ENCODE data around the gene TBX10. TPM values are rescaled to one million over a fixed set of nuclear protein-coding genes. Genes with fewer than 3 reads are reported as not detected.
A peak's percentile ranks its signal among the peaks of the same experiment; 100 is the strongest.

Gene TBX10
- total RNA-seq, 1 experiment from 2014 or later: not detected

DNA sequence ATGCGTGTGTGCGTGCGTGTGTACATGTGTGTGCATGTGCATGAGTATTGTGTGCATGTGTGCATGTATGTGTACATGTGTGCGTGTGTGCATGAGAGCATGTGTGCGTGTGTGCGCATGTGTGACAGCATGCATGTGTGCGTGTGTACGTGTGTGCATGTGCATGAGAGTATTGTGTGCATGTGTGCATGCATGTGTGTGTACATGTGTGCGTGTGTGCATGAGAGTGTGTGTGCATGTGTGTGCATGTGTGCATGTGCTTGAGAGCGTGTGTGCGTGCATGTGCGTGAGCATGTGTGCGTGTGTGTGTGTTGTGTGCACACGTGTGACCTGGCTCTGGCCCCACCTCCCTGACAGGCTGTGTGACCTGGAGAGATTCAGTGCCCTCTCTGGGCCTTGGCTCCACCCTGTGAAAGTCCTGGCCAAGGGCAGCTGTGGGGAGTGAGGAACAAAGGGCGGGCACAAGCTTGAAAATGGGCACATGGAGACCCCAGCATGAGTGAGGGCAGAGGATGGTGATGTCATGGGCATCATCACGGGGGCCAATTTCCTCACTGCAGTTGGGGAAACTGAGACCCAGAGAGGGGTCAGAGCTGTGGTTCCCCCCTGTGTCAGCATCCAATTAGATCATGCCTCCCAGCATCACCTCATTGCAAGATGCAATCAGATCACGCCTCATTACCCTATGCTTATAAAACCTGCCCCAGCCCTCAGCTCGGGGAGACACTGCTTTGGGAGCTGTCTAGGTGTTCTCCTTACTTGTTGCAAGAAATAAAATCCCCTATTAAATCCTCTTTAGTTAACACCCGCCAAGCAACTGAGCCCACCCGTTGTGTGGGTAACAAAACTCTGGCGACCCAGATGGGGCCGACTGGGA, 10.3 kb upstream of the TBX10 start:
- CTCF ChIA-PET: interaction anchor here (0.6 to 1.5 kb wide), 2 partner anchors 10 to 24 kb away, joined by 3 to 9 read pairs; no protein-coding TSS in a partner anchor
- DNase-seq (ENCODE audit: low read depth, low spot score): no peak
- peaks cover 4% of the 10 kb centered on the region; the same call in 1 of the 2 replicates for H3K4me1 ChIP-seq (ENCODE audit: control insufficient read depth, insufficient read depth, low read length)
- POLR2A ChIA-PET: interaction anchor here (0.6 kb wide), 1 partner anchor 471 kb away, joined by 7 read pairs; no protein-coding TSS in a partner anchor
- no TSS peak for BruUV-seq (replicated peaks)
- intact Hi-C loops (cut with micrococcal nuclease; ENCODE audit: unreplicated experiment): loop anchor here (10.0 kb wide), 1 partner anchor 55 kb away; no protein-coding TSS in a partner anchor
- no peaks in the 10 kb centered on the region for H3K9me3 ChIP-seq (ENCODE audit: control insufficient read depth, insufficient read depth, low read depth, low read length)
- peak overlapping the region; percentile 54 to 86 for H3K4me3 ChIP-seq (ENCODE audit: low read depth in 2 of 2, low read length in 2 of 2)
- ATAC-seq: peak; percentile 31
- in situ Hi-C loops (cut with HindIII; ENCODE audit: low pct_unique_long_range_greater_than_20kb, low sequenced_read_pairs): no loop called here
- H3K27me3 ChIP-seq (ENCODE audit: control insufficient read depth, insufficient read depth, low read length): 0 out of 2 replicates have a peak, but pooled peaks cover 2% of the 10 kb centered on the region
- peak overlapping the region; percentile 71 for H3K27ac ChIP-seq (ENCODE audit: low read length)
- H3K36me3 ChIP-seq (ENCODE audit: control insufficient read depth, insufficient read depth, low read length): no peaks in the 10 kb centered on the region
- TF ChIP-seq, protein P1, sequence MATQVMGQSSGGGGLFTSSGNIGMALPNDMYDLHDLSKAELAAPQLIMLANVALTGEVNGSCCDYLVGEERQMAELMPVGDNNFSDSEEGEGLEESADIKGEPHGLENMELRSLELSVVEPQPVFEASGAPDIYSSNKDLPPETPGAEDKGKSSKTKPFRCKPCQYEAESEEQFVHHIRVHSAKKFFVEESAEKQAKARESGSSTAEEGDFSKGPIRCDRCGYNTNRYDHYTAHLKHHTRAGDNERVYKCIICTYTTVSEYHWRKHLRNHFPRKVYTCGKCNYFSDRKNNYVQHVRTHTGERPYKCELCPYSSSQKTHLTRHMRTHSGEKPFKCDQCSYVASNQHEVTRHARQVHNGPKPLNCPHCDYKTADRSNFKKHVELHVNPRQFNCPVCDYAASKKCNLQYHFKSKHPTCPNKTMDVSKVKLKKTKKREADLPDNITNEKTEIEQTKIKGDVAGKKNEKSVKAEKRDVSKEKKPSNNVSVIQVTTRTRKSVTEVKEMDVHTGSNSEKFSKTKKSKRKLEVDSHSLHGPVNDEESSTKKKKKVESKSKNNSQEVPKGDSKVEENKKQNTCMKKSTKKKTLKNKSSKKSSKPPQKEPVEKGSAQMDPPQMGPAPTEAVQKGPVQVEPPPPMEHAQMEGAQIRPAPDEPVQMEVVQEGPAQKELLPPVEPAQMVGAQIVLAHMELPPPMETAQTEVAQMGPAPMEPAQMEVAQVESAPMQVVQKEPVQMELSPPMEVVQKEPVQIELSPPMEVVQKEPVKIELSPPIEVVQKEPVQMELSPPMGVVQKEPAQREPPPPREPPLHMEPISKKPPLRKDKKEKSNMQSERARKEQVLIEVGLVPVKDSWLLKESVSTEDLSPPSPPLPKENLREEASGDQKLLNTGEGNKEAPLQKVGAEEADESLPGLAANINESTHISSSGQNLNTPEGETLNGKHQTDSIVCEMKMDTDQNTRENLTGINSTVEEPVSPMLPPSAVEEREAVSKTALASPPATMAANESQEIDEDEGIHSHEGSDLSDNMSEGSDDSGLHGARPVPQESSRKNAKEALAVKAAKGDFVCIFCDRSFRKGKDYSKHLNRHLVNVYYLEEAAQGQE (IDR thresholded peaks at IDR 0.05; ENCODE audit: insufficient read depth in 1 of 2, low read depth in 2 of 2, low read length in 1 of 2): peak in 1 of 2 experiments; percentile 60; a peak in 1 of 4 replicates
- TF ChIP-seq TCF7L2 (IDR thresholded peaks at IDR 0.05; ENCODE audit: low read depth, low read length) (no peak), SIN3A (IDR thresholded peaks at IDR 0.05; ENCODE audit: borderline replicate concordance, insufficient read depth, low read depth, low read length) (no peak), POLR2AphosphoS5 (IDR thresholded peaks at IDR 0.05; ENCODE audit: low read depth, low read length) (0 out of 2 replicates have a peak, but pooled peaks have one; percentile 45)
- TF ChIP-seq, protein P2, sequence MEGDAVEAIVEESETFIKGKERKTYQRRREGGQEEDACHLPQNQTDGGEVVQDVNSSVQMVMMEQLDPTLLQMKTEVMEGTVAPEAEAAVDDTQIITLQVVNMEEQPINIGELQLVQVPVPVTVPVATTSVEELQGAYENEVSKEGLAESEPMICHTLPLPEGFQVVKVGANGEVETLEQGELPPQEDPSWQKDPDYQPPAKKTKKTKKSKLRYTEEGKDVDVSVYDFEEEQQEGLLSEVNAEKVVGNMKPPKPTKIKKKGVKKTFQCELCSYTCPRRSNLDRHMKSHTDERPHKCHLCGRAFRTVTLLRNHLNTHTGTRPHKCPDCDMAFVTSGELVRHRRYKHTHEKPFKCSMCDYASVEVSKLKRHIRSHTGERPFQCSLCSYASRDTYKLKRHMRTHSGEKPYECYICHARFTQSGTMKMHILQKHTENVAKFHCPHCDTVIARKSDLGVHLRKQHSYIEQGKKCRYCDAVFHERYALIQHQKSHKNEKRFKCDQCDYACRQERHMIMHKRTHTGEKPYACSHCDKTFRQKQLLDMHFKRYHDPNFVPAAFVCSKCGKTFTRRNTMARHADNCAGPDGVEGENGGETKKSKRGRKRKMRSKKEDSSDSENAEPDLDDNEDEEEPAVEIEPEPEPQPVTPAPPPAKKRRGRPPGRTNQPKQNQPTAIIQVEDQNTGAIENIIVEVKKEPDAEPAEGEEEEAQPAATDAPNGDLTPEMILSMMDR (IDR thresholded peaks at IDR 0.05): no peak

- Histone ChIP-seq H3K27ac (ENCODE audit: low read length) (no peak overlapping the region), H3K4me1 (ENCODE audit: control insufficient read depth, insufficient read depth, low read length) (peaks cover 4% of the 10 kb centered on the region; the same call in 1 of the 2 replicates), H3K9me3 (ENCODE audit: control insufficient read depth, insufficient read depth, low read depth, low read length) (no peaks in the 10 kb centered on the region), H3K4me3 (ENCODE audit: low read depth in 2 of 2, low read length in 2 of 2) (no peak overlapping the region), H3K27me3 (ENCODE audit: control insufficient read depth, insufficient read depth, low read length) (0 out of 2 replicates have a peak, but pooled peaks cover 2% of the 10 kb centered on the region), H3K36me3 (ENCODE audit: control insufficient read depth, insufficient read depth, low read length) (no peaks in the 10 kb centered on the region)
- ATAC-seq: 0 out of 2 replicates have a peak, but pooled peaks have one; percentile 4
- ChIA-PET POLR2A (no interaction called here), CTCF (interaction anchor here (0.6 to 1.0 kb wide), 2 partner anchors 10 to 39 kb away, joined by 3 to 5 read pairs; no protein-coding TSS in a partner anchor)
- in situ Hi-C loops (cut with HindIII; ENCODE audit: low pct_unique_long_range_greater_than_20kb, low sequenced_read_pairs): no loop called here
- BruUV-seq (replicated peaks): no TSS peak
- no peak for DNase-seq (ENCODE audit: low read depth, low spot score)
- intact Hi-C loops (cut with micrococcal nuclease; ENCODE audit: unreplicated experiment): loop anchor here (10.0 kb wide), 1 partner anchor 56 kb away; no protein-coding TSS in a partner anchor
- no peak for TF ChIP-seq SIN3A (IDR thresholded peaks at IDR 0.05; ENCODE audit: borderline replicate concordance, insufficient read depth, low read depth, low read length)
- TF ChIP-seq TCF7L2 (IDR thresholded peaks at IDR 0.05; ENCODE audit: low read depth, low read length): no peak
- no peak for TF ChIP-seq POLR2AphosphoS5 (IDR thresholded peaks at IDR 0.05; ENCODE audit: low read depth, low read length)
- TF ChIP-seq, protein P2 (IDR thresholded peaks at IDR 0.05): no peak
- TF ChIP-seq, protein P1 (IDR thresholded peaks at IDR 0.05; ENCODE audit: insufficient read depth in 1 of 2, low read depth in 2 of 2, low read length in 1 of 2): no peak
Observed at GRCh38 chr11:67648796-67649613, 9.4 kb upstream of the TBX10 start.
